Measurements from ENCODE around the gene KCND2.

The KCND2 gene

GRCh38 chr7:120703585-120704240 lies 430.7 kb downstream of the KCND2 start:
- DNase-seq (ENCODE audit: low spot score), result no peak

- no peak for DNase-seq (ENCODE audit: low spot score)
These were observed 436.4 kb downstream of the KCND2 start for GRCh38 chr7:120709252-120709971.

GRCh38 chr7:120709972-120710320 lies 437.0 kb downstream of the KCND2 start:
- DNase-seq (ENCODE audit: low spot score), result no peak

GRCh38 chr7:120714945-120715344 lies 442.0 kb downstream of the KCND2 start:
- DNase-seq (ENCODE audit: low spot score), result no peak

GRCh38 chr7:120716307-120716706 lies 443.3 kb downstream of the KCND2 start:
- no peak for DNase-seq (ENCODE audit: low spot score)

GRCh38 chr7:120717166-120717565 lies 444.2 kb downstream of the KCND2 start:
- no peak for DNase-seq (ENCODE audit: low spot score)

GRCh38 chr7:120718361-120718760 lies 445.4 kb downstream of the KCND2 start:
- no peak for DNase-seq (ENCODE audit: low spot score)

- no peak for DNase-seq (ENCODE audit: low spot score)
These were observed 447.3 kb downstream of the KCND2 start for GRCh38 chr7:120720317-120720716.

GRCh38 chr7:120723465-120724385 lies 450.8 kb downstream of the KCND2 start:
- DNase-seq (ENCODE audit: low spot score), result no peak

GRCh38 chr7:120724448-120724847 lies 451.5 kb downstream of the KCND2 start:
- no peak for DNase-seq (ENCODE audit: low spot score)

GRCh38 chr7:120724955-120725354 lies 452.0 kb downstream of the KCND2 start:
- DNase-seq (ENCODE audit: low spot score), result no peak

- no peak for DNase-seq (ENCODE audit: low spot score)
These were observed 452.5 kb downstream of the KCND2 start for GRCh38 chr7:120725376-120726039.

- DNase-seq (ENCODE audit: low spot score), result no peak
These were observed 456.3 kb downstream of the KCND2 start for GRCh38 chr7:120729245-120729644.

GRCh38 chr7:120731271-120731670 lies 458.3 kb downstream of the KCND2 start:
- DNase-seq (ENCODE audit: low spot score), result no peak

- DNase-seq (ENCODE audit: low spot score), result no peak
These were observed 459.3 kb downstream of the KCND2 start for GRCh38 chr7:120732256-120732655.

- DNase-seq (ENCODE audit: low spot score), result no peak
These were observed 460.2 kb downstream of the KCND2 start for GRCh38 chr7:120733143-120733542.

- no peak for DNase-seq (ENCODE audit: low spot score)
These were observed 460.9 kb downstream of the KCND2 start for GRCh38 chr7:120733835-120734234.

GRCh38 chr7:120735791-120736190 lies 462.8 kb downstream of the KCND2 start:
- DNase-seq (ENCODE audit: low spot score), result no peak

GRCh38 chr7:120738816-120739215 lies 465.8 kb downstream of the KCND2 start:
- DNase-seq (ENCODE audit: low spot score), result no peak

- DNase-seq (ENCODE audit: low spot score), result no peak
These were observed 467.4 kb downstream of the KCND2 start for GRCh38 chr7:120740348-120740747.

GRCh38 chr7:120741371-120742042 lies 468.5 kb downstream of the KCND2 start:
- no peak for DNase-seq (ENCODE audit: low spot score)

GRCh38 chr7:120742372-120742771 lies 469.4 kb downstream of the KCND2 start:
- DNase-seq (ENCODE audit: low spot score), result no peak
